SIG-M5 treated with dmso at 0.1 percent for 504 hours (cell line): Measurements from ENCODE around the gene TUBB3.
"Not testable (repeated sequence)": the region's sequence is repeated elsewhere in the genome, so short reads cannot be mapped to it uniquely, and the experiment has no call there.

Experiments used
- DNase-seq: peaks from one replicate; lab custom pipeline; 2025; ENCODE audit not compliant: unreplicated experiment; lab: John Stamatoyannopoulos, UW

TUBB3 gene

GRCh38 chr16:89917773-89918452, 5.2 kb upstream of the TUBB3 start:
- DNase-seq: peak; percentile 73

GRCh38 chr16:89918453-89919347, 4.4 kb upstream of the TUBB3 start, which contains the start of gene MC1R:
Gene MC1R (plus strand): TSS chr16:89918862. CDS start chr16:89919259, 397 bp downstream.
- peak; percentile 48 for DNase-seq

GRCh38 chr16:89919535-89920406, 3.4 kb upstream of the TUBB3 start:
- no peak for DNase-seq

GRCh38 chr16:89920723-89921122, 2.4 kb upstream of the TUBB3 start:
- no peak for DNase-seq

GRCh38 chr16:89921131-89921701, 1.9 kb upstream of the TUBB3 start:
- no peak for DNase-seq

GRCh38 chr16:89921702-89922476, 1.3 kb upstream of the TUBB3 start:
- peak; percentile 63 for DNase-seq

- peak; percentile 54 for DNase-seq
Measured at GRCh38 chr16:89922477-89922883, 662 bp upstream of the TUBB3 start.

GRCh38 chr16:89923640-89924296, 626 bp downstream of the TUBB3 start:
- no peak for DNase-seq

- DNase-seq: peak; percentile 60
Measured at GRCh38 chr16:89924297-89924924, 1.3 kb downstream of the TUBB3 start.

- no peak for DNase-seq
Measured at GRCh38 chr16:89924925-89925307, 1.8 kb downstream of the TUBB3 start.

GRCh38 chr16:89925596-89926079, 2.5 kb downstream of the TUBB3 start:
- no peak for DNase-seq

GRCh38 chr16:89931305-89931896, 8.3 kb downstream of the TUBB3 start:
- DNase-seq: no peak

GRCh38 chr16:89931964-89932363, 8.8 kb downstream of the TUBB3 start:
- DNase-seq: no peak

- DNase-seq: not testable (repeated sequence)
Measured at GRCh38 chr16:89934019-89934418, 10.9 kb downstream of the TUBB3 start.

- DNase-seq: no peak
Measured at GRCh38 chr16:89934611-89935553, 11.7 kb downstream of the TUBB3 start.

GRCh38 chr16:89935620-89936019, 12.5 kb downstream of the TUBB3 start:
- not testable (repeated sequence) for DNase-seq

GRCh38 chr16:89936034-89936433, 12.9 kb downstream of the TUBB3 start:
- DNase-seq: no peak
